AG20443 (cell line): ENCODE results near the gene POLR1G.
"Not testable (repeated sequence)": the region's sequence is repeated elsewhere in the genome, so short reads cannot be mapped to it uniquely, and the experiment has no call there.

ENCODE experiments used
- DNase-seq: peaks from one replicate; pipeline ENCODE4 v3.0.0; 2012; ENCODE audit warnings: low spot score, mixed read lengths

The POLR1G gene

DNA sequence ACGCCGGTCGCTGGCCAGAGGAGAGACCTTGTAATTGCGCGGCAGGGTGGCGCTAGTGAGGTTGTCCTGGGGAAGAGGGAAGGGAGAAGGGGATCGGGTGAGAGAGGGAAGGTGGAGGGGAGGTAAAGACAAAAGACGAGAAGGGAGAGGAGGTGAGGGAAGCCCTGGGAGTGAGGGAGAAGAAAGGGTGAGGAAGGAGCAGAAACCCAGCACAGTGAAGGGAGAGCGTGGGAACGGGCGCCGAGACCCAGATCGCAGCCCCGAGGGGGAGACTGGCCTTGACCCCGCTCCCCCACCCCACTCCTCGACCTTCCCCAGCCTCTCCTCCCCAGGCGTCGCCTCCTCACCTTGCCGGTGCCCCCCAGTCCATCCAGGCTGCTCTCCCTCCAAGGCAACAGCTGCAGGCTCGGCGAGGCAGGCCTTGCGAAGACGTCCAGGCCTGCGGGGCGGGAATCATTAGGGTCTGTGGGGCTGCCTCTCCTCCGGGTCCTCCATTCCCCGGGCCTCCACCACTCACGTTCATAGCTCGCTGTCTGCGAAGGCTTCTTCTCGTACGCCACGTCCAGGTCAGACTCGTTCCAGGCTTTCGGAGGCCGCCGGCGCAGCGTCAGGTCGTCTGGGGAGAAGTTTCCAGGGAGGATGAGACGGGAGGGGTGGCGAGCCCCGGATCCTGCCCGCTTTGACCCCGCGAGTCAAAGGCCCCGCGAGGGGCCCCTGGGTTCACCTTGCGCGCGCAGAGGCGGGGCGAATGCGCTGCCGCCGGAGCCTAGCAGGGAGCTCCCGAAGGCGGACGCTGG lies 10.4 kb upstream of the POLR1G start:
- DNase-seq, result peak; percentile 2

DNA sequence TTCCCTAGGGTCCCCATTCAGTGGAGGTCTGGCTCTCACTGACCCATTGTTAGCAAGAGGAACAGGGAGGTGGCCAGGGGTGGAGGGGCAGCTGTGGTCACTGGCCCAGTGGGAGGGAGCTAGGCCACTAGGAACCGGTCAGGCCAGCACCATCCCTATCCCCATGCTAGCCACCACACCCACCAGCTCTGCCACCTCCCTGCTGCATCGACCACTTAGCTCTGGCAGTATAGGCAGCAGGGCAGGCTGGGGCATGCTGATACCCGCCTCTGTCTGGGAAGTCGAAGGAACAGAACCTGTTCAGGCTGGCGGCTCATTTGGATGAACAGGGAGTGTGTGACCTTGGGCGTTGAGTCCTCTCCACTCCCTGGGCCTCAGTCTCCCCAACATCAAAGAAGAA lies 6.3 kb upstream of the POLR1G start:
- no peak for DNase-seq

DNA sequence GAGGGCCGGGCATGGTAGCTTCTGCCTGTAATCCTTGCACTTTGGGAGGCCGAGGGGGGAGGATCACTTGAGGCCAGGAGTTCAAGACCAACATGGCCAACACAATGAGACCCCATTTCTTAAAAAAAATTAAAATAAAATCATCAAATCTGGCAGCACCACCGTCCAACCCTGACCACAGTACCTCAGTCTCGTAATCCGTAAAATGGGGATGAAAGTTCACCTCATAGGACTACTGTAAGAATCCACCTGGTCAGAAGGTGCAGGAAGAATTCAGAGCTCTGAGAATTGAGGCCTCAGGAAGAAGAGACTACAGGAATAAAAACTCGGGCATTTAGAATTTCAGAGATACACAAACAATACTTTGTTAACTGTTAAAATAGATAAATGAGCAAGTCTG lies 4.6 kb upstream of the POLR1G start:
- no peak for DNase-seq

DNA sequence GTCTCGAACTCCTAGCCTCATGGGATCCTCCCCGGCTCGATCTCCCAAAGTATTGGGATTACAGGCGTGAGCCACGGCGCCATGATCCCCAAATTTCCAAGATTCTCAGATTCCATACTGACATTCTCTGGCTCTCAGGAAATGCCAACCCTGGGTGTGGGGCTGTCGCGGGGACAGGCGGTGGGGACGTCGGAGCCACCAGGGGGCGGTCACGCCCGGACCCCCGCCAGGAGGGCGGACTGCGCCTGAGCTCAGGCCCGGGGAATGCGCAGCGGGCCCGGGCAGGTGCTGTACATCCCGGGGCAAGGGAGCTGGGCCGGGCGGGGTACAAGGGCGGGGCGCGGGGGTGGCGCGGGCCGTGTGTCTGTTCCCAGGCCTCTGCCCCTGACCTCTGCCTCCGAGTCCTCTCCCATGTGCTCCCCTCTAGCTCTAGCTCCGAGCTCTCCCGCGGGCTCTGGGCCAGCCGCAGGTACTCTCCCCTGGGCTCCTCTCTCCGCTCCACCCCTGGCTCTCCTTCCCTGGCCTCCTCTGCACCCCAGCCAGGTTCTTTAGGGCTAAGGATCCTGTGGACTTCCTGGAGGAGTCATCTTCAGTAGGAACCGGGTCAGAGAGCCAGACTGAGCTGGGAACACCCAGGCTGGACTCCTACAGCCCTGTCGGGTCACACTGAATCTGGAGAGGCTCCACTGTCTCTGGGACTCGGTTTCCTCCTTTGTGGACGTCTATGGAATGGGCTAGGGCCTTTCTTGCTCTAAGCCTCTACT lies 4.0 kb upstream of the POLR1G start:
- peak; percentile 73 for DNase-seq

DNA sequence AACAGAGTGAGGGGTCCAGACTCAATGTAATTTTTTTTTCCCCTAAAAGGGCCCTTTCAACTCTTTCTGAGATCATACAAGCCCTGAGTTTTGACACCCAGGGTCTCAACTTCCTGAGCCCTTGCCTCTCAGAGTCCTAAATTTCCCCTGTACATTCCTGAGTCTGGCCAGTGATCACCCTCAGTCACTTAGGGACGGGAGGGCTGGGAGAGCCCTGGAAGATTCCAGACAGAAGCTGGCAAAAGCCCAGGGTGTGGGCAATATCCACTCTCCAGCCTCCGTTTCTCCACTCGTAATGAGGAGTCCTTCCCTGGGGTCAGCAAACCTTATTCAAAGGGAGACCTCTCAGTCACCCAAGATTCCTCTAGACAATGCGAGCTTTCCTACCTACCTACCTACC lies 3.2 kb upstream of the POLR1G start:
- DNase-seq, result peak; percentile 10

DNA sequence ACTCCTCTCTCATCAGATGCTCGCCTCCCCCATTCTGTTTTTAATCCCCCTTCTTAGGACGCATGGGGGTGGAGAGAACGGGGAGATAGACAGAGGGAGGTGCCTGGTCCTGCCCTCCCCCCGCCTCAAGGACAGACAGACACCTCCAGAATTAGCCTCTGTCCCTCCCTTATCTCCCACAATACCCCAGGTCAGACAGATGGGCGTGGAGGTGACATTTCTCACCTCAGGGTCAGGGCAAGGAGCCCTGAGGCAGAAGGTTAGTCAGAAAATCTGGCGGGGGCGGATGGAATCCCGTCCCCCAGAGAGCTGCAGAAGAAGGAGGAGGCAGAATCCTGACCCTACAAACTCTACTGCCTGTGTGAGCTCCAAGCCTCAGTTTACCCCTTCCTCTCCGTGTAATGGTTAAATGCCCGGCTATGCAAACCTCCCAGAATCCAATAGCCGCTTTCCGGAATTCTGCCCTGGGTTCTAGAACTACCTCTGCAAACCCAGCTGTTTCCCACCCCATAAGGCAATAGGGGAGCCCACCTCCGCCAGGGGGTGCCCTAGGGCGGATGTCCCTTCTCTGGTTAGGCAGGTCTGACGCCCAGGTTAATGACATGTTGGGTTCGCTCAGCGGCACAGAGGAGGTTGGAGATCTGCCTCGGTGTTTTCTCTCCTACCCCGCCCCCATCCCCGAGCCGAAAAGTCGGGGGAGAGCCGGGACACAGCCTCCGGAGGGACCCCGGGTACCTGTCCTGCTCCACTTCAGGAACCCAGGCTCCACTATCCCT lies 2.5 kb upstream of the POLR1G start:
- peak; percentile 48 for DNase-seq

DNA sequence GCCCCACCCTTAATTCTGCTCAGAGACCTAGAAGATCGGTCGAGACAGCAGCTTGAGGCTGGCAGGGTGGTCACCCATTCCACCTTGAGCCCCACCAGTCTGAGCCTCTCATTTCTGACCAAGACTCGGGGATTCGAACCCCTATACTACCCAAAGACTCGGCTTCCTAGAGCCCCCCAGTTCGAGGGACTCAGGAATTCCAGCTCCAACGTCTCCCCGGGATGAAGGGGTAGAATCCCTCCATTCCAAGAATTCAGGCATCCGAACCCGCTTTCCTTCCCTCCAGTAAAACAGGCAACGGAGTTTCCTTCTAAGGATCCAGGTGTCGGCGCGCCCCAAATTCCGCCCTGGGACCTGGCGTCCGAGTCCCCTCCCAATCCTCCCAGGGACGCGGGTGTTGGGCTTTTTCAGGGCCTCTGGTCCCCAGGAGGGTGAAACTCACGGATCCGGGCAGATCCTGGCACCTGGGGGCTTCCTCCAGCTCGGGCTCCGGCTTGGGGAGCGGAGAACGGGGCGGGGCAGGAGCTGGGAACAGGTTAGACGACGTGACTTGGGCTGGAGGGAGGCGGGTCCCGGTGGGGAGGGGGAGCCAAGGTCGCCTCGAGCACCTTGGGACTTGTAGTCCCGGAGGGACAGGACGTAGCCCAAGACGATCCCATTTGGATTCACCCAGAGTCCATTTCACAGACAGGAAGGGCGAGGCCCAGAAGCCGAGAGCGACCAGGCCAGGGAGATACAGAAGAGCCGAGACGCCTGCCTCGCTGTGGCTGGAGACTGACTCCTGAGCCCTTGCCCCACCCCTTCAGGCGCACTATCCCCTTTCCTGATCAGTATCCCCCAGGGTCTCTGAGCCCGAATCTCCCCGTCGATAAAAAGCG lies 1.6 kb upstream of the POLR1G start, which contains the start of gene PPP1R13L:
Gene PPP1R13L (minus strand): TSS at position 513 of the 878 bp plus-strand sequence. CDS start 6,751 bp downstream, outside the sequence.
- peak; percentile 71 for DNase-seq

DNA sequence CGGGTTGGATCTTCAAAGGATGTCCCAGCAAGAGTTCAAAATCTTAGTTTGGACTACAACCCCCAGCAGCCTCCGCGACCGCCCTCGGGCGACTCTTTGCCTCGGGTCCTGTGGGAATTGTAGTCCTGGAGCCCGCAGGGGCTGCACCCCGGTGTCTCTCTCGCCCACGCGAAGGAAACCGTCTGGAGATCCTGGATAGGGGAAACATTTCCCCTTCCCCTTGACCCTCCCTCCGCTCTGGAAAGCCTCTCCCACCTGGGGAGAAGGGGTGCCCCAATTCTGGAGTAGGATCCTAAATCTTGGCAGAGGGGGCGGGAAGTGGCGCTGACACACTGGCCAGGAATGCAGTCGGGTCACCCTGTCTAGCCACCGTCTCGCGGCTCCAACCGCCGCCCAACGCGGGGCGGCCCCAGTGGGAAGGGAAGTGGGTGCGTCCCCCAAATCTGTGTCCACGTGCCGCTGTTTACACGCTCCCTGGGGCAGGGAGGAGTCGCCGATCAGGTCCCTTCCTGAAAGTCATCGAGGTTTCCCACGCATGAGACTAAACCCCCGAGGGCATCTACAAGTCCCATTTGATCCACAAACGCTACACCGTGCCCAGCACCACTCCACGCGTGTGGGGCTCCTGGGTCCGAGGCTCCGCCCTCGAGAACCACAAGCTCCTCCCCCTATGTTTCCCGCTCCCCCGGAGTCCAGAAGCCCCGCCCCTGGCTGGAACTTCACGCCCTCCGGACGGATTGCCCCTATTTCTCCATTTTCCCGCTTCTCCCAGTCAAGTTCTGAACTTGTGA lies 814 bp upstream of the POLR1G start:
- DNase-seq, result peak; percentile 93

DNA sequence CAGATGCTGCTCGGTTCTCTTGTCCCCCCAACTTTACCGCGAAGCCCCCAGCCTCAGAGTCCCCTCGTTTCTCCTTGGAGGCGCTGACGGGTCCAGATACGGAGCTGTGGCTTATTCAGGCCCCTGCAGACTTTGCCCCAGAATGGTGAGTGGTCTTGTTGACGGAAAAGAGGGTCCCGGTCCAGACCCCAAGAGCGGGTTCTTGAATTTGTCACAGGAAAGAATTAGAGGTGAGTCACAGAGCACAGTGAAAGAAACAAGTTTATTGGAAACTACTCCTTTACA lies 589 bp downstream of the POLR1G start:
- no peak for DNase-seq

DNA sequence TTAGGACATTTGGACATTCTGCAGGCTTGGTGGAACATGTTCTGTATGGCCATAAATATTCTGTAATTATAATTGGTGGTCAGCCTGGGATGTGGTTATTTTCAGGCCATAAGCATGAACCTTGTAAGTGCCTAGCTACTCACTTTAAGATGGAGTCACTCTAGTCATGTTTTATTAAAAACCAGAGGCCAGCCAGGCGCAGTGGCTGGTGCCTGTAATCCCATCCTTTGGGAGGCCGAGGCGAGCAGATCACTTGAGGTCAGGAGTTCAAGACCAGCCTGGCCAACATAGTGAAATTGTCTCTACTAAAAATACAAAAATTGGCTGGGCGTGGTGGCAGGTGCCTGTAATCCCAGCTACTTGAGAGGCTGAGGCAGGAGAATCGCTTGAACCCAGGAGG lies 1.1 kb downstream of the POLR1G start:
- not testable (repeated sequence) for DNase-seq

DNA sequence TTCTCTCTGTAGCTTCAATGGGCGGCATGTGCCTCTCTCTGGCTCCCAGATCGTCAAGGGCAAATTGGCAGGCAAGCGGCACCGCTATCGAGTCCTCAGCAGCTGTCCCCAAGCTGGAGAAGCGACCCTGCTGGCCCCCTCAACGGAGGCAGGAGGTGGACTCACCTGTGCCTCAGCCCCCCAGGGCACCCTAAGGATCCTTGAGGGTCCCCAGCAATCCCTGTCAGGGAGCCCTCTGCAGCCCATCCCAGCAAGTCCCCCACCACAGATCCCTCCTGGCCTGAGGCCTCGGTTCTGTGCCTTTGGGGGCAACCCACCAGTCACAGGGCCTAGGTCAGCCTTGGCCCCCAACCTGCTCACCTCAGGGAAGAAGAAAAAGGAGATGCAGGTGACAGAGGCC lies 1.7 kb downstream of the POLR1G start:
- DNase-seq, result no peak

DNA sequence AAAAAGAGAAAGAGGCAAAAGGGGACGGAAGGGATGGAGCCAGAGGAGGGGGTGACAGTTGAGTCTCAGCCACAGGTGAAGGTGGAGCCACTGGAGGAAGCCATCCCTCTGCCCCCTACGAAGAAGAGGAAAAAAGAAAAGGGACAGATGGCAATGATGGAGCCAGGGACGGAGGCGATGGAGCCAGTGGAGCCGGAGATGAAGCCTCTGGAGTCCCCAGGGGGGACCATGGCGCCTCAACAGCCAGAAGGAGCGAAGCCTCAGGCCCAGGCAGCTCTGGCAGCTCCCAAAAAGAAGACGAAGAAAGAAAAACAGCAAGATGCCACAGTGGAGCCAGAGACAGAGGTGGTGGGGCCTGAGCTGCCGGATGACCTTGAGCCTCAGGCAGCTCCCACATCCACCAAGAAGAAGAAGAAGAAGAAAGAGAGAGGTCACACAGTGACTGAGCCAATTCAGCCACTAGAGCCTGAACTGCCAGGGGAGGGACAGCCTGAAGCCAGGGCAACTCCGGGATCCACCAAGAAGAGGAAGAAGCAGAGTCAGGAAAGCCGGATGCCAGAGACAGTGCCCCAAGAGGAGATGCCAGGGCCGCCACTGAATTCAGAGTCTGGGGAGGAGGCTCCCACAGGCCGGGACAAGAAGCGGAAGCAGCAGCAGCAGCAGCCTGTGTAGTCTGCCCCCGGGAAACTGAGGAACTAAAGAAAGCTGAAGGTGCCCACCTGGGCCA lies 2.5 kb downstream of the POLR1G start:
- DNase-seq, result no peak

DNA sequence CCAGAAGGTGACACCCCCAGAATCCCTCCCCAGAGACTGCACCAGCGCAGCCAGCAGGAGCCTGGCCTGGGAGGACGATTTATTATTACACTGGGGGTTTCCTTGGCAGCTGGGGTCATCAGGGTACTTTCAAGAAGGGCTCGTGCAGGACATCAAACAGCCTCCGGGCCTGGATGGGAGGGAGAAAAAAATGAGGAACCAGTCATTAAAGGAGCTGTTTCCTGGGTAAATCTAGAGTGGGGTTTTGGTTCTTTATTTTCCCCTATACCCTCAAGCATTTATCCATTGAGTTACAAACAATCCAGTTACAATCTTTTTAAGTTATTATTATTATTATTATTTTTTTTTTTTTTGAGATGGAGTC lies 3.1 kb downstream of the POLR1G start:
- no peak for DNase-seq

DNA sequence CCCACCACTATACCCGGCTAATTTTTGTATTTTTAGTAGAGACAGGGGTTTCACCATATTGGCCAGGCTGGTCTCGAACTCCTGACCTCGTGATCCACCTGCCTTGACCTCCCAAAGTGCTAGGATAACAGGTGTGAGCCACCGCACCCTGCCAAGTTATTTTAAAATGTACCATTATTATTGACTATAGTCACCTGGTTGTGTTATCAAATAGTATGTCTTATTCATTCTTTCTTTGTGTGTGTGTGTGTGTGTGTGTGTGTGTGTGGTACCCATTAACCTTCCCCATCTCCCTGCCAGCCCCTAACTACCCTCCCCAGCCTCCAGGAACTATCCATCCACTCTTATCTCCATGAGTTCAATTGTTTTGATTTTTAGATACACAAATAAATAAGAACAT lies 3.9 kb downstream of the POLR1G start:
- DNase-seq, result not testable (repeated sequence)

DNA sequence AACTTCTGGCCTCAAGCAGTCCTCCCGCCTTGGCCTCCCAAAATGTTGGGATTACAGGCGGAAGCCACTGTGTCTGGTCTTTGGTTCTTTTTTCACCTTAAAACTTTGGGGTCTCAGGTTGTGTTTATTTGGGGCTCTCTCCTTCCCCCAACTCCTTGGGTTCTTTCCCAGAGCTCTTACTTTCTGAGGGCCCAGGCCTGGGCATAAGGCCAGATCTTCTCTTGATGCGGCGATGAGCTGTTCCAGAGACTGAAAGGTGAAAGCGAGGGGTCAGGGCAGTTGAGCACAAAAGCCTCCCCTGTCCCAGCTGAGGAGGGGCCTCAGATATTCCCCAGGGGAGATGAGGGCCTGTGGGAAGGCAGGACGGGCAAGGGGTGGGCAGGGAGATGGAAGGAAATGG lies 7.1 kb downstream of the POLR1G start:
- DNase-seq, result peak; percentile 4

DNA sequence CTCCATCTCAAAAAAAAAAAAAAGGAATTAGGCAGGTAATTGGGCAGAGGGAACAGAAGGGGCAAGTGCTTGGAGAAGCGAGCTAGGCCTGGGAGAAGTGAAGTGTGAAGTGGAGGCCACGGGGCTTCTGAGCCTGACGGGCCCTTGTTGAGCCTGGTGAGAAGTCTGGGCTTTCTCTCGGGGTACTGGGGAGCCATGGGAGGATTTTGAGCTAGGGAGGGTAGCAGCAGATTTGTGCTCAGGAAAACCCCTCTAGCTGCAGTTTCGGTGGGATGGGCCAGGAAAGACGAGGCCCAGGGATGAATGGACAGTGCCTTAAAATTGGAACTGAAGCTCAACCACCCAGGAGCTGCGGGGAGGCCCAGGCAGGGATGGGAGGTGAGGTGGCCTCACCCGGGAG lies 8.0 kb downstream of the POLR1G start:
- peak; percentile 2 for DNase-seq

DNA sequence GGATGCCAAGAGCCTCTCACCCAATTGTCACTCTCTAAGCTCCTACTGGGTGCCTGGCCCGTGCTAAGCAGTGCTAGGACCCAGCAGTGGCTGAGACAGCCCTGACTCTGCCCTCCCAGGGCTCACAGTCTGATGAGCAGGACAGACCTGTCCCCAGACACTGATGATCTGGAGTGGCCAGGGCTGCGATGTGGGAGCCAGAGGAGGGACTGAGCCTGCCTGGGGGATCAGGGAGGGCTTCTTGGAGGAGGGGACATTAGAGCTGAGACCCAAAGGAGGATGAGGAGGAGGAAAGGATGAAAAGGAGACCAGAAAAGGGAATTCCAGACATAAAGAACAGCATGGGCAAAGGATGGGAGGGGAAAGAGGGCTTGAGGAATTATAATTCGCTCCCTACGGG lies 10.7 kb downstream of the POLR1G start:
- DNase-seq, result no peak

DNA sequence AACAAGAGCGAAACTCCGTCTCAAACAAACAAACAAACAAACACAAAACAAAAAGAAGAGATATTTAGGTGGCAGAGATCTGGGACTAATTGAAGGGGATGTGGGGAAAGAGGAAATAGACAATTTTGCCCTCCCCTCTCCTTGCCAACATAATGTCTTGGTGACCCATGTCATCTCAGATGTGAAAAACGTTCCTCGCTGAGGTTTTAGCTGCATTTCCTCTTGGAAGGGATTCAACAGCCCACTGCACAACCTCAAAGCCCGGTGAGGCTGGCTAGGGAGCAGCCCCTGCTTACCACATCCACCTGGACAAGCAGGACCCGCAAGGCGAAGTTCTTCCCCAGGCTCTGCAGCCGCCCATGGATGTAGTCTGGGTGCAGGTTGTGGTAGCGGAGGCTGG lies 12.4 kb downstream of the POLR1G start:
- DNase-seq, result no peak

DNA sequence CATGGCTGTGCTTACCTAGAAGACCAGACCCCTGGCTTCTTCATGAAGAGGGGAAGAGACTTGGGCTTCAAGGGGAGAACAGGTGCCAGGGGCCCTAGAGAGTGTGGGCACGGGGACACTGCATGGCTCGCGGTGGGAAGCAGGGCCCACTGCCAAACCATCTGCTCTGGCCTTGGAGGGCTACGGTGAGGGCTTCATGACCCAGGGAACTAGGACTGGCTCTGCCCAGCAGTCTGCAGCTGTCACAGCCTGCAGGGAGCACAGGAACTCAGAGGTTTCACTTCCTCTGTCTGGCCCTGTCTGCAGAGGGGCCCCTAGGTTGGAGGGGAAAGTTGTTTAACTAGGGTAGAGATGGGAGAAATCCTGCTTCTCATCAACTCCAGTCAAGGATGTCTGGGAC lies 13.0 kb downstream of the POLR1G start:
- peak; percentile 2 for DNase-seq

DNA sequence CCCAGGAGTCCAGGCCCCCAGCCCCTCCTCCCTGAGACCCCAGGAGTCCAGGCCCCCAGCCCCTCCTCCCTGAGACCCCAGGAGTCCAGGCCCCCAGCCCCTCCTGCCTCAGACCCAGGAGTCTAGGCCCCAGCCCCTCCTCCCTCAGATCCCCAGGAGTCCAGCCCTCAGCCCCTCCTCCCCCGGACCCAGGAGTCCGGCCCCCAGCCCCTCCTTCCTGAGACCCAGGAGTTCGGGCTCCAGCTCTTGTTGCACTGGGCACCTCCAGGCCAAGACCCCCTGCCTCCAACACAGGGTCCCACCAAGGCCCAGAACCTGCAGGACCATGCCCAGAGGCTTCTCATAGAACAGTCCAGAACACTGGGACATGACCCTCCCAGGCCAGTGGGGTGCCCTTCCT lies 13.5 kb downstream of the POLR1G start:
- no peak for DNase-seq
